H1 (cell line): ENCODE data around the gene VAV2. TPM values are rescaled to one million over a fixed set of nuclear protein-coding genes. Genes with fewer than 3 reads are reported as not detected.

Experiments used
- CTCF ChIA-PET: fragments of 300-600 bp; sonication (Branson Sonifier 250); formaldehyde crosslinking; loops from one replicate; lab custom pipeline; 2021; ENCODE audit not compliant: partially characterized antibody; lab: Charles Lee
- POLR2A ChIA-PET: fragments of 300-600 bp; sonication (Branson Sonifier 250); formaldehyde crosslinking; loops from one replicate; lab custom pipeline; 2021; ENCODE audit warnings: inconsistent platforms; ENCODE audit not compliant: partially characterized antibody; lab: Charles Lee
- DNase-seq, 2 experiments: peaks; one replicate each; pipeline versions ENCODE4 v3.0.0 to v3.0.0-alpha.2; 2010 to 2022; ENCODE audit warnings: low spot score in 2 of 2, low read depth in 1 of 2, mixed read lengths in 1 of 2
- FAIRE-seq: peaks from 2 replicates; lab custom pipeline; 2011; peaks lifted over from hg19 to GRCh38; lab: Jason Lieb, UNC
- H2AFZ ChIP-seq: 2 replicates; pipeline ENCODE4 v1.8.1; 2012; ENCODE audit warnings: low read length, inconsistent platforms
- H2AK5ac ChIP-seq: 2 replicates; pipeline ENCODE4 v1.6.1; 2013; ENCODE audit warnings: low read depth, low read length
- H2BK120ac ChIP-seq: replicated peaks from 2 replicates; pipeline ENCODE3; 2013; ENCODE audit warnings: low read depth, low read length, inconsistent platforms
- H2BK12ac ChIP-seq: 2 replicates; pipeline ENCODE4 v1.6.1; 2013; ENCODE audit warnings: low read depth, low read length
- H2BK15ac ChIP-seq: 2 replicates; pipeline ENCODE4 v1.6.1; 2013; ENCODE audit warnings: low read length
- H2BK20ac ChIP-seq: 2 replicates; pipeline ENCODE4 v1.6.1; 2013; ENCODE audit warnings: low read length
- H2BK5ac ChIP-seq: 2 replicates; pipeline ENCODE4 v1.6.1; 2013; ENCODE audit warnings: low read depth, low read length
- H3K14ac ChIP-seq: 2 replicates; pipeline ENCODE4 v1.6.1; 2013; ENCODE audit warnings: inconsistent platforms; ENCODE audit not compliant: insufficient read length
- H3K18ac ChIP-seq: 2 replicates; pipeline ENCODE4 v1.6.1; 2013; ENCODE audit warnings: low read length; ENCODE audit errors: extremely low read depth
- H3K23ac ChIP-seq: 2 replicates; pipeline ENCODE4 v1.6.1; 2013; ENCODE audit warnings: inconsistent platforms; ENCODE audit not compliant: insufficient read length
- H3K23me2 ChIP-seq: 2 replicates; pipeline ENCODE4 v1.6.1; 2013; ENCODE audit warnings: low read depth, low read length
- H3K27ac ChIP-seq: 2 replicates; pipeline ENCODE4 v1.6.1; 2011; ENCODE audit warnings: low read depth, low read length, inconsistent platforms
- H3K27me3 ChIP-seq, 4 experiments: replicated peaks in 1 of 4; 1 replicate in 1 of 4; 2 replicates in 3 of 4; pipeline versions ENCODE4 v1.6.1 to v1.8.1; 2011 to 2013; ENCODE audit warnings: low read length in 3 of 4, mild to moderate bottlenecking in 3 of 4, inconsistent platforms in 2 of 4, mixed read lengths in 2 of 4, moderate library complexity in 1 of 4; ENCODE audit not compliant: control insufficient read depth in 3 of 4, insufficient read depth in 3 of 4; ENCODE audit errors: extremely low read depth in 1 of 4
- H3K36me3 ChIP-seq, 4 experiments: 2 replicates each; pipeline versions ENCODE4 v1.6.1 to v1.8.1; 2011 to 2013; ENCODE audit warnings: mild to moderate bottlenecking in 4 of 4, low read length in 3 of 4, moderate library complexity in 2 of 4, control low read depth in 1 of 4, inconsistent platforms in 1 of 4; ENCODE audit not compliant: insufficient read depth in 4 of 4, control insufficient read depth in 2 of 4
- H3K4ac ChIP-seq: replicated peaks from 2 replicates; pipeline ENCODE3; 2013; ENCODE audit warnings: low read length, low read depth, mixed read lengths, inconsistent platforms; ENCODE audit not compliant: insufficient read length
- H3K4me1 ChIP-seq, 4 experiments: replicated peaks in 1 of 4; 1 replicate in 1 of 4; 2 replicates in 3 of 4; pipeline versions ENCODE4 v1.6.1 to v1.8.1; 2011 to 2013; ENCODE audit warnings: low read length in 3 of 4, inconsistent platforms in 2 of 4, mixed read lengths in 1 of 4; ENCODE audit not compliant: insufficient read depth in 4 of 4, control insufficient read depth in 3 of 4
- H3K4me2 ChIP-seq, 2 experiments: 2 replicates each; pipeline versions ENCODE4 v1.6.1 to v1.8.1; 2011 to 2013; ENCODE audit warnings: low read depth in 2 of 2, low read length in 2 of 2, control low read depth in 1 of 2, inconsistent platforms in 1 of 2, mild to moderate bottlenecking in 1 of 2; ENCODE audit not compliant: insufficient read depth in 1 of 2
- H3K4me3 ChIP-seq, 4 experiments: fragments of 200-600, 300-600 bp in 1 of 4; sonication (generic), shearing (Covaris generic), sonication (Bioruptor Twin) in 1 of 4; 2 replicates each; pipeline versions ENCODE4 v1.5.1 to v1.8.1; 2011 to 2016; ENCODE audit warnings: low read length in 4 of 4, low read depth in 3 of 4, control low read depth in 2 of 4, inconsistent platforms in 2 of 4, mild to moderate bottlenecking in 2 of 4, mixed read lengths in 1 of 4, moderate library complexity in 1 of 4; ENCODE audit not compliant: insufficient read depth in 2 of 4; ENCODE audit errors: extremely low read depth in 1 of 4
- H3K56ac ChIP-seq: replicated peaks from 2 replicates; pipeline ENCODE3; 2013; ENCODE audit warnings: low read depth, mild to moderate bottlenecking, mixed read lengths, low read length, inconsistent platforms; ENCODE audit not compliant: insufficient read length
- H3K79me1 ChIP-seq: 2 replicates; pipeline ENCODE4 v1.6.1; 2013; ENCODE audit warnings: low read depth, low read length, control low read depth
- H3K79me2 ChIP-seq, 2 experiments: 2 replicates each; pipeline versions ENCODE4 v1.6.1 to v1.8.1; 2012 to 2013; ENCODE audit warnings: low read length in 2 of 2, mild to moderate bottlenecking in 2 of 2, inconsistent platforms in 1 of 2; ENCODE audit not compliant: insufficient read depth in 2 of 2, control insufficient read depth in 1 of 2
- H3K9ac ChIP-seq, 4 experiments: replicated peaks in 1 of 4; 1 replicate in 1 of 4; 2 replicates in 3 of 4; pipeline versions ENCODE4 v1.6.1 to v1.8.1; 2011 to 2013; ENCODE audit warnings: low read depth in 3 of 4, low read length in 3 of 4, control low read depth in 2 of 4, mild to moderate bottlenecking in 2 of 4, moderate library complexity in 2 of 4, inconsistent platforms in 1 of 4; ENCODE audit errors: extremely low read depth in 1 of 4
- H3K9me3 ChIP-seq, 2 experiments: 2 replicates each; pipeline versions ENCODE4 v1.6.1 to v1.8.1; 2012 to 2013; ENCODE audit warnings: mild to moderate bottlenecking in 2 of 2, moderate library complexity in 2 of 2, control low read depth in 1 of 2, inconsistent platforms in 1 of 2, low read depth in 1 of 2, low read length in 1 of 2, mixed read lengths in 1 of 2; ENCODE audit not compliant: insufficient read depth in 2 of 2
- H4K20me1 ChIP-seq, 2 experiments: replicated peaks in 1 of 2; 2 replicates each; pipeline versions ENCODE3 to v1.8.1; 2011 to 2013; ENCODE audit warnings: inconsistent platforms in 2 of 2, low read length in 2 of 2, mild to moderate bottlenecking in 1 of 2; ENCODE audit not compliant: insufficient read depth in 2 of 2, control insufficient read depth in 1 of 2
- H4K5ac ChIP-seq: 2 replicates; pipeline ENCODE4 v1.6.1; 2013; ENCODE audit warnings: low read length, low read depth, mixed read lengths, inconsistent platforms; ENCODE audit not compliant: insufficient read length
- H4K8ac ChIP-seq: 2 replicates; pipeline ENCODE4 v1.8.0; 2013; ENCODE audit warnings: mild to moderate bottlenecking, moderate library complexity, low read length, inconsistent platforms; ENCODE audit not compliant: insufficient read depth; ENCODE audit errors: extremely low read depth
- H4K91ac ChIP-seq: replicated peaks from 2 replicates; pipeline ENCODE3; 2013; ENCODE audit warnings: low read length, mixed read lengths, inconsistent platforms; ENCODE audit not compliant: insufficient read length
- BCL11A ChIP-seq, 2 experiments: IDR thresholded peaks; one replicate each; pipeline ENCODE4 v1.6.1; 2011; ENCODE audit warnings: low read depth in 2 of 2, low read length in 2 of 2, mild to moderate bottlenecking in 2 of 2
- SIN3A ChIP-seq, 2 experiments: IDR thresholded peaks in 1 of 2; conservative IDR thresholded peaks in 1 of 2; 2 replicates each; pipeline ENCODE4 v1.6.1; 2011 to 2012; ENCODE audit warnings: low read length in 2 of 2, improper control_type of control experiment in 1 of 2, low read depth in 1 of 2, mild to moderate bottlenecking in 1 of 2
- WGBS, 2 experiments: shearing (Covaris generic) in 1 of 2; methylation state at CpG; one replicate each; pipeline versions ENCODE4 v1.1.6 to v1.1.7; 2013 to 2015; ENCODE audit warnings: low lambda C conversion rate in 2 of 2, mixed read lengths in 2 of 2, inconsistent platforms in 1 of 2, low coverage in 1 of 2, missing lambda C conversion rate in 1 of 2; ENCODE audit not compliant: insufficient replicate concordance in 2 of 2, insufficient coverage in 1 of 2, insufficient read length in 1 of 2; ENCODE audit errors: extremely low coverage in 1 of 2, missing lambda C conversion rate in 1 of 2; 5-methylcytosine and 5-hydroxymethylcytosine counted together
- polyA plus RNA-seq, 7 experiments: library from polyadenylated mRNA; depleted of rRNA in 3 of 7; stranded (reverse) in 5 of 7; unstranded in 2 of 7; fragments of >200 nt in 5 of 7; fragments of 200-250 nt in 2 of 7; gene quantifications; 1 replicate in 5 of 7; 2 replicates in 1 of 7; 4 replicates in 1 of 7; pipeline versions ENCODE4 v1.2.1 to v1.2.3, GENCODE V29; 2011 to 2013; ENCODE audit warnings: missing spikeins in 2 of 7, mixed read lengths in 2 of 7
- total RNA-seq: library from RNA; stranded (reverse); fragmentation: NEBNext Ultra II Directional; extraction: Animal tissue kit (Norgen Biotek cat#: 25700); gene quantifications from 2 replicates; pipeline ENCODE4 v1.2.1, GENCODE V29; 2021

Gene VAV2
- total and polyA plus RNA-seq, 2 of the 8 experiments (the other 6 are each of a cell fraction or from before 2014, with no cell fraction given), result 13.6 to 37.6 TPM

DNA sequence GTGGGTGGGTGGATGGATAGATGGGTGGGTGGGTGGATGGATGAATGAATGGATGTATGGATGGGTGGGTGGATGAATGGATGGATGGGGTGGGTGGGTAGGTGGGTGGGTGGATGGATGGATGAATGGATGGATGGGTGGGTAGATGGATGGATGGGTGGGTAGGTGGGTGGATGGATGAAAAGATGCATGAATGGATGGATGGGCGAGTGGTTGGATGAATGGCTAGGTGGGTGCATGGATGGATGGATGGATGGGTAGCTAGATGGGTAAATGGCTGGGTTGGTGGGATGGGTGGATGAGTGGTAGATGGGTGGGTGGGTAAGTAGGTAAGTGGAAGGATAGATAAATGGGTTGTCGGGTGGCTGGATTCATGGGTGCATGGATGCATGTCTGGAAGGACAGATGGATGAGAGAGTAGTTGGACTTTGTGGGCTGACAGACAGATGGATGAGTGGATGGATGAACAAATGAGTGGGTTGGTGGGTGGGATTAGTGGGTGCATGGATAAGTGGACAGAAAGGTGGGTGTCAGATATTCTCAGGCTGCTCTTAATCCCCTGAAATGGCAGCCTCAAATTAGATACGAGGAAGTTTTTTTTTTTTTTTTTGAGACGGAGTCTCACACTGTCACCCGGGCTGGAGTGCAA is 153.1 kb downstream of the VAV2 start:
- Histone ChIP-seq H4K5ac (no peak overlapping the region), H3K4me3 (no peak overlapping the region), H2AK5ac (0 out of 2 replicates have a peak overlapping the region, but pooled peaks have one; percentile 24), H2BK5ac (no peak overlapping the region), H3K9ac (no peak overlapping the region), H3K36me3 (no peaks in the 10 kb centered on the region; a peak in 1 of 8 replicates), H3K27ac (no peak overlapping the region), H2BK120ac (no peak overlapping the region), H2AFZ (no peak overlapping the region), H3K23me2 (peaks cover 8% of the 10 kb centered on the region; the same call in 1 of the 2 replicates), H2BK12ac (no peak overlapping the region), H3K23ac (no peak overlapping the region), H3K27me3 (no peaks in the 10 kb centered on the region), H4K20me1 (peaks cover 2 to 11% of the 10 kb centered on the region in 2 experiments), H4K8ac (no peak overlapping the region; the same call in 1 of the 2 replicates), H2BK15ac (no peak overlapping the region), H3K4me1 (peaks cover 0 to 38% (median 22%) of the 10 kb centered on the region in 4 experiments; a peak in 6 of 7 replicates), H3K79me1 (peaks cover 14% of the 10 kb centered on the region), H2BK20ac (no peak overlapping the region), H3K9me3 (no peaks in the 10 kb centered on the region), H3K14ac (no peak overlapping the region), H3K4ac (no peak overlapping the region), H3K4me2 (no peak overlapping the region), H3K79me2 (peaks cover 0 to 11% of the 10 kb centered on the region in 2 experiments; a peak in 1 of 4 replicates), H3K56ac (peak overlapping the region; percentile 62), H3K18ac (no peak overlapping the region), H4K91ac (no peak overlapping the region)
- WGBS, 2 experiments, result 91% methylated on average over 4 of the region's 5 CpGs; no CpG with 5 or more reads in 1 of the 2 experiments
- no peak for TF ChIP-seq SIN3A (conservative IDR thresholded peaks at IDR 0.05 in 1 of 2, IDR thresholded peaks at IDR 0.05 in 1 of 2; ENCODE audit: low read depth in 1 of 2, low read length in 2 of 2)
- no peak for TF ChIP-seq BCL11A (IDR thresholded peaks at IDR 0.05; ENCODE audit: low read depth in 2 of 2, low read length in 2 of 2)
- CTCF ChIA-PET, result interaction anchor here (1.3 to 2.9 kb wide), 5 partner anchors 11 to 57 kb away, joined by 4 to 13 read pairs (median 10); no protein-coding TSS in a partner anchor
- FAIRE-seq, result no peak
- POLR2A ChIA-PET, result interaction anchor here (0.7 kb wide), 1 partner anchor 87 kb away, joined by 3 read pairs; no protein-coding TSS in a partner anchor
- no peak for DNase-seq
